ENCODE measurements around the gene ZNF141. TPM values are rescaled to one million over a fixed set of nuclear protein-coding genes. Genes with fewer than 3 reads are reported as not detected.

ZNF141 gene
- total RNA-seq, 6 donors from 2014 or later: 11.8 to 62.9 (median 17.3) TPM

GRCh38 chr4:374298-375160 lies 36.9 kb downstream of the ZNF141 start:
- H3K36me3 ChIP-seq: peaks cover 12 to 30% (median 22%) of the 10 kb centered on the region in 4 donors
- no peak overlapping the region for H3K4me3 ChIP-seq
- H3K27me3 ChIP-seq: no peaks in the 10 kb centered on the region
- H3K27ac ChIP-seq: no peak overlapping the region
- H3K9me3 ChIP-seq: peaks cover 92 to 100% (median 98%) of the 10 kb centered on the region in 4 donors
- no peaks in the 10 kb centered on the region for H3K4me1 ChIP-seq
- DNase-seq (no peak), ATAC-seq (ENCODE audit: low FRiP score in 2 of 2) (no peak)
- TF ChIP-seq EP300 (IDR thresholded peaks at IDR 0.05): no peak
- TF ChIP-seq POLR2A (IDR thresholded peaks at IDR 0.05): no peak
- TF ChIP-seq, protein P1, sequence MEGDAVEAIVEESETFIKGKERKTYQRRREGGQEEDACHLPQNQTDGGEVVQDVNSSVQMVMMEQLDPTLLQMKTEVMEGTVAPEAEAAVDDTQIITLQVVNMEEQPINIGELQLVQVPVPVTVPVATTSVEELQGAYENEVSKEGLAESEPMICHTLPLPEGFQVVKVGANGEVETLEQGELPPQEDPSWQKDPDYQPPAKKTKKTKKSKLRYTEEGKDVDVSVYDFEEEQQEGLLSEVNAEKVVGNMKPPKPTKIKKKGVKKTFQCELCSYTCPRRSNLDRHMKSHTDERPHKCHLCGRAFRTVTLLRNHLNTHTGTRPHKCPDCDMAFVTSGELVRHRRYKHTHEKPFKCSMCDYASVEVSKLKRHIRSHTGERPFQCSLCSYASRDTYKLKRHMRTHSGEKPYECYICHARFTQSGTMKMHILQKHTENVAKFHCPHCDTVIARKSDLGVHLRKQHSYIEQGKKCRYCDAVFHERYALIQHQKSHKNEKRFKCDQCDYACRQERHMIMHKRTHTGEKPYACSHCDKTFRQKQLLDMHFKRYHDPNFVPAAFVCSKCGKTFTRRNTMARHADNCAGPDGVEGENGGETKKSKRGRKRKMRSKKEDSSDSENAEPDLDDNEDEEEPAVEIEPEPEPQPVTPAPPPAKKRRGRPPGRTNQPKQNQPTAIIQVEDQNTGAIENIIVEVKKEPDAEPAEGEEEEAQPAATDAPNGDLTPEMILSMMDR (IDR thresholded peaks at IDR 0.05): no peak
- TF ChIP-seq POLR2AphosphoS5 (IDR thresholded peaks at IDR 0.05): no peak
- WGBS, 2 donors: 97 to 99% methylated on average over 6 of the region's 6 CpGs

GRCh38 chr4:384311-385010 lies 46.8 kb downstream of the ZNF141 start:
- Histone ChIP-seq H3K27ac (no peak overlapping the region), H3K4me3 (no peak overlapping the region), H3K36me3 (no peaks in the 10 kb centered on the region), H3K9me3 (peaks cover 63 to 100% (median 94%) of the 10 kb centered on the region in 4 donors), H3K4me1 (no peaks in the 10 kb centered on the region), H3K27me3 (no peaks in the 10 kb centered on the region)
- whole genome bisulfite sequencing, 2 donors: 79 to 81% methylated on average over 10 of the region's 10 CpGs
- DNase-seq (no peak), ATAC-seq (ENCODE audit: low FRiP score in 2 of 2) (no peak)
- TF ChIP-seq POLR2A (IDR thresholded peaks at IDR 0.05) (no peak), EP300 (IDR thresholded peaks at IDR 0.05) (no peak), POLR2AphosphoS5 (IDR thresholded peaks at IDR 0.05) (no peak)
- TF ChIP-seq, protein P1 (IDR thresholded peaks at IDR 0.05): no peak

- no peaks in the 10 kb centered on the region for H3K27me3 ChIP-seq
- H3K9me3 ChIP-seq: peaks cover 54 to 99% (median 87%) of the 10 kb centered on the region in 4 donors
- peak in 1 of 2 donors; percentile 70 for DNase-seq
- peak in 1 of 2 donors; percentile 61 for ATAC-seq (ENCODE audit: low FRiP score in 2 of 2)
- no peak overlapping the region for H3K4me3 ChIP-seq
- H3K4me1 ChIP-seq: no peaks in the 10 kb centered on the region
- WGBS, 2 donors: 9 to 11% methylated on average over 26 to 33 of the region's 46 CpGs
- TF ChIP-seq POLR2A (IDR thresholded peaks at IDR 0.05) (no peak), POLR2AphosphoS5 (IDR thresholded peaks at IDR 0.05) (no peak), EP300 (IDR thresholded peaks at IDR 0.05) (no peak)
- TF ChIP-seq, protein P1 (IDR thresholded peaks at IDR 0.05): no peak
- no peaks in the 10 kb centered on the region for H3K36me3 ChIP-seq
- no peak overlapping the region for H3K27ac ChIP-seq
These were observed 48.5 kb downstream of the ZNF141 start for GRCh38 chr4:385934-386707.

GRCh38 chr4:386708-387105 lies 49.1 kb downstream of the ZNF141 start:
- WGBS, 2 donors: 22 to 28% methylated on average over 18 to 23 of the region's 23 CpGs
- Histone ChIP-seq H3K9me3 (peaks cover 48 to 98% (median 86%) of the 10 kb centered on the region in 4 donors), H3K27me3 (no peaks in the 10 kb centered on the region), H3K4me1 (no peaks in the 10 kb centered on the region), H3K4me3 (no peak overlapping the region), H3K36me3 (no peaks in the 10 kb centered on the region), H3K27ac (no peak overlapping the region)
- peak in 1 of 2 donors; percentile 22 for DNase-seq
- TF ChIP-seq, protein P1 (IDR thresholded peaks at IDR 0.05): no peak
- no peak for TF ChIP-seq POLR2A (IDR thresholded peaks at IDR 0.05)
- TF ChIP-seq POLR2AphosphoS5 (IDR thresholded peaks at IDR 0.05): no peak
- TF ChIP-seq EP300 (IDR thresholded peaks at IDR 0.05): no peak
- no peak for ATAC-seq (ENCODE audit: low FRiP score in 2 of 2)
